Measurements from ENCODE around the gene SDF4. TPM values are rescaled to one million over a fixed set of nuclear protein-coding genes. Genes with fewer than 3 reads are reported as not detected.
"Not testable (repeated sequence)": the region's sequence is repeated elsewhere in the genome, so short reads cannot be mapped to it uniquely, and the experiment has no call there.

Gene SDF4
- total RNA-seq, 2 experiments from 2014 or later: 108 to 128 TPM

GRCh38 chr1:1199961-1200875, 31.6 kb downstream of the SDF4 start:
- Mint-ChIP-seq H3K9me3 (ENCODE audit: low read depth) (peaks cover under 1% of the 10 kb centered on the region), H3K27ac (peak overlapping the region; percentile 85), H3K4me1 (peaks cover 13% of the 10 kb centered on the region), H3K36me3 (ENCODE audit: low read depth) (peaks cover 3% of the 10 kb centered on the region), H3K4me3 (peak overlapping the region; percentile 69), H3K27me3 (no peaks in the 10 kb centered on the region)
- DNase-seq (peak; percentile 29), ATAC-seq (no peak)
- ChIA-PET POLR2A (no interaction called here), CTCF (interaction anchor here (0.7 kb wide), 1 partner anchor 29 kb away, joined by 3 read pairs; no protein-coding TSS in a partner anchor)
- intact Hi-C loops (cut with DNase I, micrococcal nuclease): loop anchor here in 1 of 2 experiments (2.0 kb wide), 3 partner anchors 43 to 181 kb away; partner anchors contain the start of gene UBE2J2

- CTCF ChIA-PET: no interaction called here
- DNase-seq (peak; percentile 13), ATAC-seq (no peak)
- intact Hi-C loops (cut with DNase I, micrococcal nuclease): no loop called here
- peak overlapping the region; percentile 55 for H3K27ac Mint-ChIP-seq
- peak overlapping the region; percentile 69 for H3K4me3 Mint-ChIP-seq
- no peaks in the 10 kb centered on the region for H3K27me3 Mint-ChIP-seq
- POLR2A ChIA-PET: no interaction called here
- H3K4me1 Mint-ChIP-seq: peaks cover 14% of the 10 kb centered on the region
- H3K9me3 Mint-ChIP-seq (ENCODE audit: low read depth): peaks cover 7% of the 10 kb centered on the region
- peaks cover 4% of the 10 kb centered on the region for H3K36me3 Mint-ChIP-seq (ENCODE audit: low read depth)
Observed at GRCh38 chr1:1199141-1199960, 32.5 kb downstream of the SDF4 start.

GRCh38 chr1:1198423-1199140, 33.2 kb downstream of the SDF4 start:
- DNase-seq: no peak

GRCh38 chr1:1197551-1198422, 34.0 kb downstream of the SDF4 start:
- intact Hi-C loops (cut with DNase I, micrococcal nuclease): no loop called here
- peaks cover 10% of the 10 kb centered on the region for H3K9me3 Mint-ChIP-seq (ENCODE audit: low read depth)

More at GRCh38 chr1:1198423-1199140, 33.2 kb downstream of the SDF4 start:
- intact Hi-C loops (cut with DNase I, micrococcal nuclease): no loop called here
- peaks cover 14% of the 10 kb centered on the region for H3K4me1 Mint-ChIP-seq
- H3K27me3 Mint-ChIP-seq: no peaks in the 10 kb centered on the region
- H3K27ac Mint-ChIP-seq: no peak overlapping the region
- no peak overlapping the region for H3K4me3 Mint-ChIP-seq
- H3K36me3 Mint-ChIP-seq (ENCODE audit: low read depth): peaks cover 2% of the 10 kb centered on the region
- H3K9me3 Mint-ChIP-seq (ENCODE audit: low read depth): peaks cover 10% of the 10 kb centered on the region
- CTCF ChIA-PET: no interaction called here
- POLR2A ChIA-PET: no interaction called here
- ATAC-seq: no peak

GRCh38 chr1:1197188-1197500, 34.7 kb downstream of the SDF4 start:
- POLR2A ChIA-PET: no interaction called here
- H3K27me3 Mint-ChIP-seq: no peaks in the 10 kb centered on the region

More at GRCh38 chr1:1197551-1198422, 34.0 kb downstream of the SDF4 start:
- Mint-ChIP-seq H3K4me3 (no peak overlapping the region), H3K27me3 (no peaks in the 10 kb centered on the region), H3K27ac (no peak overlapping the region), H3K4me1 (peaks cover 14% of the 10 kb centered on the region), H3K36me3 (ENCODE audit: low read depth) (peaks cover 2% of the 10 kb centered on the region)
- POLR2A ChIA-PET: no interaction called here
- CTCF ChIA-PET: no interaction called here
- ATAC-seq (no peak), DNase-seq (no peak)

GRCh38 chr1:1196431-1197187, 35.2 kb downstream of the SDF4 start:
- Mint-ChIP-seq H3K4me1 (peaks cover 14% of the 10 kb centered on the region), H3K27me3 (no peaks in the 10 kb centered on the region), H3K9me3 (ENCODE audit: low read depth) (peaks cover 10% of the 10 kb centered on the region), H3K36me3 (ENCODE audit: low read depth) (peaks cover 2% of the 10 kb centered on the region), H3K27ac (no peak overlapping the region), H3K4me3 (no peak overlapping the region)
- ChIA-PET POLR2A (interaction anchor here (0.6 kb wide), 1 partner anchor 55 kb away, joined by 8 read pairs; no protein-coding TSS in a partner anchor), CTCF (no interaction called here)
- no peak for DNase-seq
- intact Hi-C loops (cut with DNase I, micrococcal nuclease): no loop called here
- no peak for ATAC-seq

More at GRCh38 chr1:1197188-1197500, 34.7 kb downstream of the SDF4 start:
- CTCF ChIA-PET: no interaction called here
- intact Hi-C loops (cut with DNase I, micrococcal nuclease): no loop called here
- no peak overlapping the region for H3K4me3 Mint-ChIP-seq
- DNase-seq (no peak), ATAC-seq (no peak)
- H3K9me3 Mint-ChIP-seq (ENCODE audit: low read depth): peaks cover 10% of the 10 kb centered on the region
- no peak overlapping the region for H3K27ac Mint-ChIP-seq
- H3K4me1 Mint-ChIP-seq: peaks cover 14% of the 10 kb centered on the region
- H3K36me3 Mint-ChIP-seq (ENCODE audit: low read depth): peaks cover 2% of the 10 kb centered on the region

- DNase-seq; H3K4me3 Mint-ChIP-seq; H3K27me3 Mint-ChIP-seq; ATAC-seq; H3K27ac Mint-ChIP-seq; POLR2A ChIA-PET; H3K36me3 Mint-ChIP-seq (ENCODE audit: low read depth); intact Hi-C loops (cut with DNase I, micrococcal nuclease); CTCF ChIA-PET: not testable (repeated sequence)
- Mint-ChIP-seq H3K4me1 (peaks cover 14% of the 10 kb centered on the region), H3K9me3 (ENCODE audit: low read depth) (peaks cover 10% of the 10 kb centered on the region)
Observed at GRCh38 chr1:1195726-1196125, 36.1 kb downstream of the SDF4 start.

- ATAC-seq (no peak), DNase-seq (no peak)
- Mint-ChIP-seq H3K27ac (no peak overlapping the region), H3K9me3 (ENCODE audit: low read depth) (peaks cover 10% of the 10 kb centered on the region), H3K36me3 (ENCODE audit: low read depth) (peaks cover 2% of the 10 kb centered on the region), H3K4me1 (peaks cover 5% of the 10 kb centered on the region), H3K4me3 (no peak overlapping the region), H3K27me3 (no peaks in the 10 kb centered on the region)
- ChIA-PET POLR2A (no interaction called here), CTCF (interaction anchor here (0.6 kb wide), 1 partner anchor 210 kb away, joined by 3 read pairs; no protein-coding TSS in a partner anchor)
- intact Hi-C loops (cut with DNase I, micrococcal nuclease): no loop called here
Observed at GRCh38 chr1:1194723-1195122, 37.1 kb downstream of the SDF4 start.

- intact Hi-C loops (cut with DNase I, micrococcal nuclease): no loop called here
- no peaks in the 10 kb centered on the region for H3K27me3 Mint-ChIP-seq
- H3K36me3 Mint-ChIP-seq (ENCODE audit: low read depth): peaks cover 2% of the 10 kb centered on the region
- H3K4me1 Mint-ChIP-seq: peaks cover 2% of the 10 kb centered on the region
- no peak overlapping the region for H3K4me3 Mint-ChIP-seq
- DNase-seq (no peak), ATAC-seq (no peak)
- no peak overlapping the region for H3K27ac Mint-ChIP-seq
- CTCF ChIA-PET: no interaction called here
- H3K9me3 Mint-ChIP-seq (ENCODE audit: low read depth): peaks cover 10% of the 10 kb centered on the region
- POLR2A ChIA-PET: no interaction called here
Observed at GRCh38 chr1:1191734-1192133, 40.1 kb downstream of the SDF4 start.

- intact Hi-C loops (cut with DNase I, micrococcal nuclease): no loop called here
- Mint-ChIP-seq H3K36me3 (ENCODE audit: low read depth) (no peaks in the 10 kb centered on the region), H3K4me1 (no peaks in the 10 kb centered on the region), H3K4me3 (no peak overlapping the region), H3K9me3 (ENCODE audit: low read depth) (peaks cover under 1% of the 10 kb centered on the region), H3K27me3 (no peaks in the 10 kb centered on the region), H3K27ac (no peak overlapping the region)
- DNase-seq: no peak
- CTCF ChIA-PET: no interaction called here
- no peak for ATAC-seq
- POLR2A ChIA-PET: no interaction called here
Observed at GRCh38 chr1:1189111-1189510, 42.7 kb downstream of the SDF4 start.
